ENCODE measurements around the gene KIF2A. TPM values are rescaled to one million over a fixed set of nuclear protein-coding genes. Genes with fewer than 3 reads are reported as not detected.

The KIF2A gene
- total and polyA plus RNA-seq, 2 of the 8 experiments (the other 6 are each of a cell fraction or from before 2014, with no cell fraction given) = 18.4 to 97.1 TPM

- Histone ChIP-seq H3K4me2 (ENCODE audit: insufficient read depth in 1 of 2, low read depth in 2 of 2, low read length in 2 of 2) (no peak overlapping the region), H2BK15ac (ENCODE audit: low read length) (no peak overlapping the region), H4K20me1 (replicated peaks in 1 of 2; ENCODE audit: control insufficient read depth in 1 of 2, insufficient read depth in 2 of 2, low read length in 2 of 2) (no peaks in the 10 kb centered on the region), H4K5ac (ENCODE audit: insufficient read length, low read depth, low read length) (no peak overlapping the region), H2BK5ac (ENCODE audit: low read depth, low read length) (no peak overlapping the region), H3K23me2 (ENCODE audit: low read depth, low read length) (no peaks in the 10 kb centered on the region), H3K79me1 (ENCODE audit: low read depth, low read length) (no peaks in the 10 kb centered on the region), H3K27me3 (replicated peaks in 1 of 4; ENCODE audit: control insufficient read depth in 3 of 4, extremely low read depth in 1 of 4, insufficient read depth in 3 of 4, low read length in 3 of 4) (no peaks in the 10 kb centered on the region), H3K9me3 (ENCODE audit: insufficient read depth in 2 of 2, low read depth in 1 of 2, low read length in 1 of 2) (no peaks in the 10 kb centered on the region), H3K36me3 (ENCODE audit: control insufficient read depth in 2 of 4, insufficient read depth in 4 of 4, low read length in 3 of 4) (no peaks in the 10 kb centered on the region), H3K9ac (replicated peaks in 1 of 4; ENCODE audit: extremely low read depth in 1 of 4, low read depth in 3 of 4, low read length in 3 of 4) (no peak overlapping the region), H3K56ac (replicated peaks; ENCODE audit: insufficient read length, low read depth, low read length) (no peak overlapping the region), H2BK120ac (replicated peaks; ENCODE audit: low read depth, low read length) (no peak overlapping the region), H4K91ac (replicated peaks; ENCODE audit: insufficient read length, low read length) (no peak overlapping the region), H3K27ac (ENCODE audit: low read depth, low read length) (no peak overlapping the region), H3K14ac (ENCODE audit: insufficient read length) (no peak overlapping the region), H2BK12ac (ENCODE audit: low read depth, low read length) (no peak overlapping the region), H3K4me1 (replicated peaks in 1 of 4; ENCODE audit: control insufficient read depth in 3 of 4, insufficient read depth in 4 of 4, low read length in 3 of 4) (no peaks in the 10 kb centered on the region), H4K8ac (ENCODE audit: extremely low read depth, insufficient read depth, low read length) (no peak overlapping the region), H3K4me3 (ENCODE audit: extremely low read depth in 1 of 4, insufficient read depth in 2 of 4, low read depth in 3 of 4, low read length in 4 of 4) (no peak overlapping the region), H2AK5ac (ENCODE audit: low read depth, low read length) (no peak overlapping the region), H2BK20ac (ENCODE audit: low read length) (no peak overlapping the region), H3K23ac (ENCODE audit: insufficient read length) (no peak overlapping the region), H3K79me2 (ENCODE audit: control insufficient read depth in 1 of 2, insufficient read depth in 2 of 2, low read length in 2 of 2) (no peaks in the 10 kb centered on the region), H2AFZ (ENCODE audit: low read length) (no peak overlapping the region), H3K18ac (ENCODE audit: extremely low read depth, low read length) (no peak overlapping the region), H3K4ac (replicated peaks; ENCODE audit: insufficient read length, low read depth, low read length) (no peak overlapping the region)
- ChIA-PET CTCF (ENCODE audit: partially characterized antibody) (no interaction called here), POLR2A (ENCODE audit: partially characterized antibody) (no interaction called here)
- TF ChIP-seq ZNF274 (IDR thresholded peaks at IDR 0.05; ENCODE audit: borderline replicate concordance, extremely low read depth, low read length) (no peak), POLR2A (IDR thresholded peaks at IDR 0.05; ENCODE audit: control extremely low read depth in 1 of 2, low read depth in 2 of 2, low read length in 2 of 2) (no peak), MAFK (IDR thresholded peaks at IDR 0.05; ENCODE audit: low read depth, low read length) (no peak), RAD21 (IDR thresholded peaks at IDR 0.05 in 1 of 2, conservative IDR thresholded peaks at IDR 0.05 in 1 of 2; ENCODE audit: low read depth in 2 of 2, low read length in 2 of 2) (no peak), CTBP2 (IDR thresholded peaks at IDR 0.05; ENCODE audit: borderline replicate concordance, insufficient read depth, insufficient read length, low read length) (no peak), RNF2 (IDR thresholded peaks at IDR 0.05; ENCODE audit: borderline replicate concordance, low read depth, low read length, missing control alignments, poor library complexity, severe bottlenecking) (no peak), SIRT6 (IDR thresholded peaks at IDR 0.05; ENCODE audit: low read length) (no peak), JUND (IDR thresholded peaks at IDR 0.05; ENCODE audit: low read length) (no peak), CREB1 (IDR thresholded peaks at IDR 0.05) (no peak)
- FAIRE-seq = no peak
- WGBS, 2 experiments (ENCODE audit: extremely low coverage in 1 of 2, insufficient coverage in 1 of 2, insufficient read length in 1 of 2, insufficient replicate concordance in 2 of 2, low coverage in 1 of 2, low lambda C conversion rate in 2 of 2, missing lambda C conversion rate in 1 of 2) = 85% methylated on average over 4 of the region's 4 CpGs; no CpG with 5 or more reads in 1 of the 2 experiments
- DNase-seq (ENCODE audit: low read depth in 1 of 2, low spot score in 2 of 2) = no peak
These were observed 6.9 kb upstream of the KIF2A start for GRCh38 chr5:62299101-62299500.

Measured in H1 (cell line).